Stomach (tissue), 9 donors: ENCODE measurements around the gene ACAT2. TPM values are rescaled to one million over a fixed set of nuclear protein-coding genes. Genes with fewer than 3 reads are reported as not detected.
A peak's percentile ranks its signal among the peaks of the same experiment; 100 is the strongest.

ENCODE experiments used
- DNase-seq, 2 donors: peaks; one replicate each; pipeline versions ENCODE4 v3.0.0 to v3.0.0-alpha.2; 2013 to 2019
- H3K27ac ChIP-seq, 5 donors: fragments of 200-600 bp in 4 of 5; sonication (generic) in 4 of 5; one replicate each; pipeline ENCODE4 v1.5.1; 2013 to 2019; ENCODE audit warnings: mild to moderate bottlenecking in 1 of 5, moderate library complexity in 1 of 5
- H3K27me3 ChIP-seq, 3 donors: fragments of 200-600 bp; sonication (generic); one replicate each; pipeline ENCODE4 v1.5.1; 2017 to 2019; ENCODE audit warnings: mixed run types in 1 of 3
- H3K36me3 ChIP-seq, 4 donors: fragments of 200-600 bp; sonication (generic); 1 replicate in 3 of 4; 2 replicates in 1 of 4; pipeline ENCODE4 v1.5.1; 2016 to 2019
- H3K4me1 ChIP-seq, 4 donors: fragments of 200-600 bp; sonication (generic); one replicate each; pipeline ENCODE4 v1.5.1; 2016 to 2019
- H3K4me3 ChIP-seq, 4 donors: fragments of 200-600 bp; sonication (generic) in 3 of 4; one replicate each; pipeline ENCODE4 v1.5.1; 2016 to 2019; ENCODE audit warnings: mild to moderate bottlenecking in 1 of 4
- H3K9me3 ChIP-seq, 4 donors: fragments of 200-600 bp; sonication (generic); one replicate each; pipeline ENCODE4 v1.5.1; 2016 to 2019
- EP300 ChIP-seq: sonication (generic); formaldehyde crosslinking; IDR thresholded peaks from one replicate; pipeline ENCODE4 v1.6.1; 2017; ENCODE audit warnings: antibody characterized with exemption
- POLR2A ChIP-seq, 4 donors: fragments of 450-650 bp; IDR thresholded peaks; one replicate each; pipeline ENCODE4 v1.6.1; 2016; ENCODE audit warnings: antibody characterized with exemption in 4 of 4, control low read depth in 2 of 4, mild to moderate bottlenecking in 1 of 4, moderate library complexity in 1 of 4
- POLR2AphosphoS5 ChIP-seq, 3 donors: sonication (generic); formaldehyde crosslinking; IDR thresholded peaks; one replicate each; pipeline ENCODE4 v1.6.1; 2016; ENCODE audit warnings: antibody characterized with exemption in 3 of 3
- WGBS, 5 donors: extraction: QIAGEN DNeasy Blood & Tissue Kit in 3 of 5; methylation state at CpG; one replicate each; pipeline versions ENCODE4 v1.1.5 to v1.1.7; 2013 to 2018; 5-methylcytosine and 5-hydroxymethylcytosine counted together
- intact Hi-C: fragments of 100-400 bp; cut with DNase I; formaldehyde crosslinking; loops from one replicate; pipeline ENCODE4 v1.15.1; 2023; ENCODE audit warnings: low total_unique reads
- polyA plus RNA-seq, 3 donors: library from polyadenylated mRNA; stranded (reverse); fragments of 200-250 nt; gene quantifications; one replicate each; pipeline ENCODE4 v1.2.3, GENCODE V29; 2013
- total RNA-seq, 5 donors: library from RNA; depleted of rRNA; stranded (reverse); fragments of >200 nt; gene quantifications; one replicate each; pipeline versions ENCODE4 v1.1.0 to v1.2.3, GENCODE V29; 2014 to 2016
- TF ChIP-seq, protein P1 (sequence below), 7 experiments: fragments of 450-650 bp in 4 of 7; fragments of 200-600 bp in 3 of 7; sonication (generic) in 3 of 7; IDR thresholded peaks; one replicate each; pipeline ENCODE4 v1.5.1; 2016 to 2019; ENCODE audit warnings: antibody characterized with exemption in 7 of 7, control low read depth in 2 of 7, mild to moderate bottlenecking in 1 of 7
- donor health status: healthy with polysubstance abuse.
- donor health status: Bipolar disorder and iron deficiency.
- donor health status: healthy.

ACAT2 gene
- total and polyA plus RNA-seq, 8 donors, result 0.58 to 82.1 (median 22.7) TPM

GRCh38 chr6:159736908-159737307 lies 24.9 kb upstream of the ACAT2 start:
- 90 to 96% (median 92%) methylated on average over 7 of the region's 7 CpGs for WGBS, 5 donors
- no peak for DNase-seq
- H3K4me1 ChIP-seq, result peaks cover 21 to 92% (median 62%) of the 10 kb centered on the region in 4 donors

GRCh38 chr6:159739341-159739740 lies 22.5 kb upstream of the ACAT2 start:
- peaks cover 32 to 61% (median 60%) of the 10 kb centered on the region in 4 donors for H3K36me3 ChIP-seq
- peak overlapping the region in 1 of 5 donors; percentile 36 for H3K27ac ChIP-seq
- no peak for DNase-seq
- no peaks in the 10 kb centered on the region for H3K9me3 ChIP-seq
- no peak overlapping the region for H3K4me3 ChIP-seq
- peaks cover 13 to 72% (median 41%) of the 10 kb centered on the region in 4 donors for H3K4me1 ChIP-seq
- TF ChIP-seq POLR2AphosphoS5 (IDR thresholded peaks at IDR 0.05) (no peak), POLR2A (IDR thresholded peaks at IDR 0.05) (no peak), EP300 (no peak)
- TF ChIP-seq, protein P1, sequence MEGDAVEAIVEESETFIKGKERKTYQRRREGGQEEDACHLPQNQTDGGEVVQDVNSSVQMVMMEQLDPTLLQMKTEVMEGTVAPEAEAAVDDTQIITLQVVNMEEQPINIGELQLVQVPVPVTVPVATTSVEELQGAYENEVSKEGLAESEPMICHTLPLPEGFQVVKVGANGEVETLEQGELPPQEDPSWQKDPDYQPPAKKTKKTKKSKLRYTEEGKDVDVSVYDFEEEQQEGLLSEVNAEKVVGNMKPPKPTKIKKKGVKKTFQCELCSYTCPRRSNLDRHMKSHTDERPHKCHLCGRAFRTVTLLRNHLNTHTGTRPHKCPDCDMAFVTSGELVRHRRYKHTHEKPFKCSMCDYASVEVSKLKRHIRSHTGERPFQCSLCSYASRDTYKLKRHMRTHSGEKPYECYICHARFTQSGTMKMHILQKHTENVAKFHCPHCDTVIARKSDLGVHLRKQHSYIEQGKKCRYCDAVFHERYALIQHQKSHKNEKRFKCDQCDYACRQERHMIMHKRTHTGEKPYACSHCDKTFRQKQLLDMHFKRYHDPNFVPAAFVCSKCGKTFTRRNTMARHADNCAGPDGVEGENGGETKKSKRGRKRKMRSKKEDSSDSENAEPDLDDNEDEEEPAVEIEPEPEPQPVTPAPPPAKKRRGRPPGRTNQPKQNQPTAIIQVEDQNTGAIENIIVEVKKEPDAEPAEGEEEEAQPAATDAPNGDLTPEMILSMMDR (IDR thresholded peaks at IDR 0.05), result no peak
- 55 to 62% (median 57%) methylated on average over 3 of the region's 3 CpGs for WGBS, 5 donors
- intact Hi-C loops, result no loop called here
- no peaks in the 10 kb centered on the region for H3K27me3 ChIP-seq

More at GRCh38 chr6:159736908-159737307, 24.9 kb upstream of the ACAT2 start:
- Histone ChIP-seq H3K9me3 (no peaks in the 10 kb centered on the region), H3K27me3 (no peaks in the 10 kb centered on the region), H3K4me3 (no peak overlapping the region), H3K36me3 (peaks cover 10 to 37% (median 35%) of the 10 kb centered on the region in 4 donors), H3K27ac (no peak overlapping the region)
- intact Hi-C loops, result no loop called here
- TF ChIP-seq EP300, result no peak
- no peak for TF ChIP-seq POLR2A (IDR thresholded peaks at IDR 0.05)
- TF ChIP-seq, protein P1 (IDR thresholded peaks at IDR 0.05), result no peak
- TF ChIP-seq POLR2AphosphoS5 (IDR thresholded peaks at IDR 0.05), result no peak

GRCh38 chr6:159742165-159742564 lies 19.7 kb upstream of the ACAT2 start:
- DNase-seq, result no peak
- Histone ChIP-seq H3K27ac (no peak overlapping the region), H3K9me3 (no peaks in the 10 kb centered on the region), H3K36me3 (peaks cover 50 to 85% (median 84%) of the 10 kb centered on the region in 4 donors), H3K4me1 (peaks cover 0 to 59% (median 27%) of the 10 kb centered on the region in 4 donors), H3K27me3 (no peaks in the 10 kb centered on the region), H3K4me3 (no peak overlapping the region)
- TF ChIP-seq, protein P1 (IDR thresholded peaks at IDR 0.05), result no peak
- TF ChIP-seq POLR2AphosphoS5 (IDR thresholded peaks at IDR 0.05) (no peak), POLR2A (IDR thresholded peaks at IDR 0.05) (no peak), EP300 (no peak)
- 78 to 91% (median 84%) methylated on average over 1 of the region's 1 CpG for WGBS, 5 donors
- intact Hi-C loops, result no loop called here

GRCh38 chr6:159745081-159745480 lies 16.8 kb upstream of the ACAT2 start:
- no peak overlapping the region for H3K27ac ChIP-seq
- DNase-seq, result no peak
- H3K4me1 ChIP-seq, result peaks cover 0 to 45% (median 15%) of the 10 kb centered on the region in 4 donors
- WGBS, 5 donors, result 83 to 89% (median 86%) methylated on average over 7 of the region's 7 CpGs
- H3K4me3 ChIP-seq, result no peak overlapping the region
- H3K9me3 ChIP-seq, result no peaks in the 10 kb centered on the region
- TF ChIP-seq POLR2A (IDR thresholded peaks at IDR 0.05) (no peak), POLR2AphosphoS5 (IDR thresholded peaks at IDR 0.05) (no peak), EP300 (no peak)
- TF ChIP-seq, protein P1 (IDR thresholded peaks at IDR 0.05), result no peak
- intact Hi-C loops, result no loop called here
- no peaks in the 10 kb centered on the region for H3K27me3 ChIP-seq
- H3K36me3 ChIP-seq, result peaks cover 55 to 100% (median 98%) of the 10 kb centered on the region in 4 donors
